ENCODE data around the gene ZNF746.
"Not testable (repeated sequence)": the region's sequence is repeated elsewhere in the genome, so short reads cannot be mapped to it uniquely, and the experiment has no call there.

Gene ZNF746

GRCh38 chr7:149450821-149451220, 46.8 kb downstream of the ZNF746 start:
- DNase-seq (ENCODE audit: extremely low read depth, low read depth): no peak
- TF ChIP-seq CTCF (IDR thresholded peaks at IDR 0.05; ENCODE audit: low read depth, low read length): no peak

- no peak for DNase-seq (ENCODE audit: extremely low read depth, low read depth)
- TF ChIP-seq CTCF (IDR thresholded peaks at IDR 0.05; ENCODE audit: low read depth, low read length): no peak
Observed at GRCh38 chr7:149449897-149450296, 47.7 kb downstream of the ZNF746 start.

- no peak for DNase-seq (ENCODE audit: extremely low read depth, low read depth)
- no peak for TF ChIP-seq CTCF (IDR thresholded peaks at IDR 0.05; ENCODE audit: low read depth, low read length)
Observed at GRCh38 chr7:149448961-149449360, 48.6 kb downstream of the ZNF746 start.

GRCh38 chr7:149446026-149446425, 51.6 kb downstream of the ZNF746 start:
- DNase-seq (ENCODE audit: extremely low read depth, low read depth): not testable (repeated sequence)

- DNase-seq (ENCODE audit: extremely low read depth, low read depth): no peak
- no peak for TF ChIP-seq CTCF (IDR thresholded peaks at IDR 0.05; ENCODE audit: low read depth, low read length)
Observed at GRCh38 chr7:149444287-149444686, 53.3 kb downstream of the ZNF746 start.

- TF ChIP-seq CTCF (IDR thresholded peaks at IDR 0.05; ENCODE audit: low read depth, low read length): no peak
- no peak for DNase-seq (ENCODE audit: extremely low read depth, low read depth)
Observed at GRCh38 chr7:149443523-149443922, 54.1 kb downstream of the ZNF746 start.

- no peak for TF ChIP-seq CTCF (IDR thresholded peaks at IDR 0.05; ENCODE audit: low read depth, low read length)
- no peak for DNase-seq (ENCODE audit: extremely low read depth, low read depth)
Observed at GRCh38 chr7:149442924-149443323, 54.7 kb downstream of the ZNF746 start.

- no peak for TF ChIP-seq CTCF (IDR thresholded peaks at IDR 0.05; ENCODE audit: low read depth, low read length)
- no peak for DNase-seq (ENCODE audit: extremely low read depth, low read depth)
Observed at GRCh38 chr7:149440222-149440621, 57.4 kb downstream of the ZNF746 start.

Data from AG09319 (cell line).